T1000 (cell line): Measurements from ENCODE around the gene FIGN.
A peak's percentile ranks its signal among the peaks of the same experiment; 100 is the strongest.

Source experiments
- DNase-seq: peaks from one replicate; lab custom pipeline; 2025; ENCODE audit warnings: mixed read lengths; lab: John Stamatoyannopoulos, UW

Gene FIGN, protein sequence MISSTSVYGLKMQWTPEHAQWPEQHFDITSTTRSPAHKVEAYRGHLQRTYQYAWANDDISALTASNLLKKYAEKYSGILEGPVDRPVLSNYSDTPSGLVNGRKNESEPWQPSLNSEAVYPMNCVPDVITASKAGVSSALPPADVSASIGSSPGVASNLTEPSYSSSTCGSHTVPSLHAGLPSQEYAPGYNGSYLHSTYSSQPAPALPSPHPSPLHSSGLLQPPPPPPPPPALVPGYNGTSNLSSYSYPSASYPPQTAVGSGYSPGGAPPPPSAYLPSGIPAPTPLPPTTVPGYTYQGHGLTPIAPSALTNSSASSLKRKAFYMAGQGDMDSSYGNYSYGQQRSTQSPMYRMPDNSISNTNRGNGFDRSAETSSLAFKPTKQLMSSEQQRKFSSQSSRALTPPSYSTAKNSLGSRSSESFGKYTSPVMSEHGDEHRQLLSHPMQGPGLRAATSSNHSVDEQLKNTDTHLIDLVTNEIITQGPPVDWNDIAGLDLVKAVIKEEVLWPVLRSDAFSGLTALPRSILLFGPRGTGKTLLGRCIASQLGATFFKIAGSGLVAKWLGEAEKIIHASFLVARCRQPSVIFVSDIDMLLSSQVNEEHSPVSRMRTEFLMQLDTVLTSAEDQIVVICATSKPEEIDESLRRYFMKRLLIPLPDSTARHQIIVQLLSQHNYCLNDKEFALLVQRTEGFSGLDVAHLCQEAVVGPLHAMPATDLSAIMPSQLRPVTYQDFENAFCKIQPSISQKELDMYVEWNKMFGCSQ

GRCh38 chr2:163735685-163736432, at the start of gene FIGN:
Gene FIGN (minus strand): TSS chr2:163736008. CDS start chr2:163734927, 1,081 bp downstream.
- DNase-seq, result peak; percentile 66

DNA sequence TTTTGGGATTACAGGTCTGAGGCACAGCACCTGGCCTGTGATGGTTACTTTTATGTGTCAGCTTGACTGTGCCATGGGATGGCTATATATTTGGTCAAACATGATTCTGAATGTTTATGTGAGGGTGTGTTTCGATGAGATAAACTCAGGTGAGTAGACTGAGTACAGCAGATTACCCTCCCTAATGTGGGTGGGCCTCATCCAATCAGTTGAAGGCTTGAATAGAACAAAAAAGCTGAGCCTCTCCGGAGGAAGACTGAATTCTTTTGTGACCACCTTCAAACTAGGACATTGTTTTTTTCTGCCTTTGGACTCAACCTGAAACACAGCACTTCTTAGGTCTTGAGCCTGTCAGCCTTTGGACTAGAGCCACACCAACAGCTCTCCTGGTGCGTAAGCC, 49.4 kb upstream of the FIGN start:
- no peak for DNase-seq

DNA sequence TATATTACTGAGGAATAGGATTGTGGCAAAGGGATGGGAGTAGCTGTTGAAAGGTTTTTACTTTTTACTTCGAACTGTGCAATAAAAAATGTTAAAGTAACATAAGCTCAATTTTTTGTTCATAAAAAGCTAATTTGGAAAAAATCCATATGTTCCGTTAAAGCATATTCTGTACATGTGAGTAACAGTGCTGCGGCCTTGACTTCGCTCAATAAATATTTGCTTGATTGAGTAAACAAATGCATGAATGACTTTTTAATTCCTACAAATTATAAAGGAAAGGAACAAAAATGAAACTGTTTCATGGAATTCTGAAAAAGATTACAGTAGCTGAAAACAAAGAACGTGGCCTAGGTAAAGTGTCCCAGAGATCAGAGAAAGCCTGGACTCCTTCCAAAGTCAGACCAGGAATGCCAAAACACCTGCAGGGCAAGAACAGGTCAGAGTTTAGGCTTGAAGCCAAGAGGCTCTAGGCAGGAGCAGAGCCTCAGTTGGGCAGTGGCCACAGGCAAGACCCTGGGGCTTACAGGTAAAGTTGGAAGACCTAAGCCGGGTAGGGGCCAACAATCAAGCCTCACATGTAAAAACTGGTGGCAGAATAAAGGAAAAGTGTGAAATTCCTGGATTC, 44.3 kb upstream of the FIGN start:
- no peak for DNase-seq

DNA sequence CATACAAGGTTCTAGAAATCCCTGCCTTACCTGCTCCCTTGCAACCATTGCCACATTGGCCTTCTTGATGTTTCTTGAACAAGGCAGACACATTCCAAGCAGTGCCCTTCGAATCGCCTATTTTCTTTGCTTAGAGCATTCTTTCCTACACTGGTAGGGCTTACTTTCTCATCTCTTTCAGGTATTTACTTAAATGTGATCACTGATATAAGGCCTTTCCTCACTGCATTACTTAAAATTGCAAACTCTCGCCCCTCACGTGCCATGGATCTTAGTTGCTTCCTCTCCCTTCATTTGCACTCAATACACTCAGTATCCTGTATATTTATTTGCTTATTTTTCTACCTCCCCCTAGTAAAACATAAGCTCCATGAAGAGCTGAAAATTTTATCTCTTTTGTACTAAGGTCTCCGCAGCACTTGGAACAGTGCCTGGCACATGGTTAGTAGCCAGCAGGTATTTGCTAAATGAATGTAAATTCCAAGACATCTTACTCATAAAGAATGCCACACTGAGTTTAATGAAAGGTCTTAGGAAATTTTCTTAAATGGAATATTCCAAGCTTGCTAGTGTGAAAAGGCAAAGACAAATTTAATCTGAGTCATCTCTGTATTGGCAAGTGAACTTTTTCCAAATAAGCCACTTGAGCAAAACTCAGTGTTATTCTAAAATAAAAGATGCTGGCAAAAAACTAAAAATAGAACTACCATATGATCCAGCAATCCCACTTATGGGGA, 42.4 kb upstream of the FIGN start:
- peak; percentile 47 for DNase-seq

DNA sequence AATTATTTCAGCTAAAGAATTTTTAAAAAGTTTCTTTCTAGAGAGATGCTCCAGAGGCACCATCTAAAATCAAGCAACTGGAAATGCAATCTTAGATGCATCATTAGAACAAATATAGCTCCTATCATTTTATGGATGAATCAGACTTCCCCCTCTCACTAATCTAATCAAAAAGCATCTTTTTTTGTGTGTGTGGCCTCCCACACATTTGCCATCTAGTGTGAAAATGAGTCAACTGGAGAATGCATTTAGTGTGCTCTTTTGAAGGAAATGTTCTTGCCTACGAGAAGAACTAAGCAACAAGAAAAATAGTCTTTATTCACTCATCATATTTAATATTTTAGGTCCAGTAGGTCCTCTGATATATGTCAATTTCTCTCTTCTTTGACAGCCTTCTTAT, 39.5 kb upstream of the FIGN start:
- DNase-seq, result no peak

DNA sequence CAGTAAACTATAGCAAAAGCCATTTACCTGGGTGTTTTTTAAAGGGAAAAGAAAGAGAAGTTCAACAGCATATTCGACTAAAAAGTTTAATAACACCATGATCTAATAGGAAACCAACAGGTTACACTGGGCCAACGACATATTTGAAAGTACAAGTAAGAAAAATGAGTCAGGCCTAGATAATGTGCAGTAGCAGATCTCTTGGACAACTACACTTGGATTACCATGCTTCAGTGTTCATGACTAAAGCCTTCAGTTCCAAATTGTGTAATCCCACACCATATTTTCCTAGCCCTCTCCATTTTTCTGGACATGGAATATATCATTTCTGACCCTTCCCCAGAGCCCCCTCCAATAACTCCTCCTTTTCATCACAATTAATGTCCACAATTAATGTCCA, 39.1 kb upstream of the FIGN start:
- DNase-seq, result no peak

DNA sequence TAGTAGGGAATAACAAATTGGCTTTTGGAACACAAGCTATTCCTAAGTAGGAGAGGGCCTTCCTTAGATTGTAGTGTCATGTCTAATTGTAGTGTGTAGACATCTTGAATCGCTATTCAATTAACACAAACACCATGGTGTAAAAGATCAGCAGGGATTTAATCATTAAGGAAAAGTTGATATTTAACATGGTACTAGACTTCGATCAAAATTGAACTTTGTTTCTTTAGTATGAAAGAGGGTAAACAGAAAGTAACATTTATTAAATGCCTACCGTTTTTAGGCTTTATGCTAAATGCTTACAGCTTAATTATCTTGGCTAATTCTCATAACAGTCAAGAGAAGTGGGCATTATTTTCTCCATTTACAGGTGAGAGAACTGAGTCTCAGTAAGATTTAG, 37.5 kb upstream of the FIGN start:
- no peak for DNase-seq

DNA sequence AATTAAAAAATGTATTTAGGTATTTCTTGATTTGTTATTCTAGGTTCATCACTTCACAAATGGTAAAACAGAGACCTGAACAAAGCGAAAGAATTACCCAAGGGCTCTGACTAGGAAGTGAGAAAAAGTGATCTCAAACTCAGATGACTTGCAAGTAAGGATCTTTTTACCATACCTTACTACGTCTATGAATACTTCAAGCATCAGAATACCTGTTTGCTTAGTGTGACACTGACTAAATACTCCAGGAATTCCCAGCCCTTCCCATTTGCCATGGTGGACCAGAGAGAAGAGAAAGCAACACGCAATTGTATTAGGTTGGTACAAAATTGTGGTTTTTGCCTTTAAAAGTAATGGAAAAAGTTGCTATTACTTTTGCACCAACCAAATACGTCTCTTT, 35.8 kb upstream of the FIGN start:
- DNase-seq, result no peak

DNA sequence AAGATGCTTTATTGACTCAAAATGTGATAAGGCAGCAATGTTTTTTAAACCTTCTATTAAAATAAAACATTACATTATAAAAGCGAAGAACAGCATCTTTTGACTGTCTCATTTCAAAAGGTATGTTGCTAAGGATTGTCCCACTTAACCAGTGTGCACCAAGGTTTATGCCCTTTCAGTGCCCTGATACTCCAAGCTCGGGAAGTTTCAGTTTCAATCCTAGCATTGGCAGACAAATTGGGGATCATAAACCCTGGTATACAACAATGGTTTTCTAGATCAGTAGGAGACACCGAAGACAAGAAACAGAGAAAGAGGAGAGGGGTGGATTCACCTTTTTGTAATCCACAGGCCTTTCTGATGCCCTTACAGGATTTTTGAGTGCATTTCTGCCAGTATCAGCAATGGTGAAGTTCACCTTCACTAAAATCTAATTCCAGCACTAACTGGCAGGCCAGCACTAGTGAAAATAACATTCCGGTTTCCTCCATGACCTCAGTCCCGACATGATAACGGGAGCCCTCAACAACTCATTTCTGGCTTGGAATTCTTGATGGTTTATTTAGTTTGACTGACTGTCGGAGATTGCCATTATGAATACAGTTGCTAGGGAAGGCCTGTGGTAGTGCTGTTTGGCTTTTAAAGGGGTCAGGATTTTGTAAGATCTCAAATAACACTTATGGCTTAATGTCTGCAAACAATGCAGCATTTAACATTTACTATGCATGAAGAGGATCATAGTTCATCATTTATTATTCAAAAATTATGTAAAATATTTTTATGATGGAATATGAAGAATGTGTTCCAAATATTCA, 33.3 kb upstream of the FIGN start:
- no peak for DNase-seq

GRCh38 chr2:163767097-163767496, 31.3 kb upstream of the FIGN start:
- no peak for DNase-seq

DNA sequence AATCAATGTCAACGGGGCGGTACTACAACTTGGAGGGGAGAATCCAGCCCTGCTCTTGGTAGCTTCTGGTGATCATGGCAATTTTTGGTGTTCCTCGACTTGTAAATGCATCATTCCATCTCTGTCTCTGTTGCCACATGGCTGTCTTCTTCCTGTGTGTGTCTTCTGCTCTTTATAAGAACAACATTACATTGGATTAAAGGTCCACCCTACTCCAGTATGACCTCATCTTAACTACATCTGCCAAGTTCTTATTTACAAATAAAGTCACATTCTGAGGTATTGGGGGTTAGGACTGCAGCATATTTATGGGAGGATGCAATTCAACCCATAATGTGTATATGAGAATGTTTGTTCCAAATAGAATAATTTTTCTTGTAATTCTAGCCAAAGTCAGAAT, 28.8 kb upstream of the FIGN start:
- no peak for DNase-seq

- DNase-seq, result no peak
These were observed 23.2 kb upstream of the FIGN start for GRCh38 chr2:163759013-163759412.

DNA sequence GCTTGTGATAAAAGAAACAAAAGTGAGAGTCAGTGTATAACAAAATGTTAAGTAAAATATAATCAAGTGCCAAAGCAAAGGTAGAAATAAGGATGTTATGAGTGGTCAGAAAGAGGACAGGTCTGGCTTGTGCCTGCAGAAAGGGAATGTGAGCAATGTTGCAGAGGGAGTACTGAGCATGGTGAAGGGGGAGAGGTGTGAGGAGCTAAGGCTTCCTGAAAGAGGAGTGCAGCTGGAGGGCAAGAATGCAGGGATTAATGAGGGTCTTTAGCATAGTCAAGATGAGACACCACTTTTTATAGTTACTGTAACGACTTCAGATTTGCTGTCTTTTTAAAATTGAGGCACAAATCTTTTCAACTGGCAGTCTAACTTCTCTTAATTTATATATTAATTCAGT, 22.0 kb upstream of the FIGN start:
- no peak for DNase-seq

DNA sequence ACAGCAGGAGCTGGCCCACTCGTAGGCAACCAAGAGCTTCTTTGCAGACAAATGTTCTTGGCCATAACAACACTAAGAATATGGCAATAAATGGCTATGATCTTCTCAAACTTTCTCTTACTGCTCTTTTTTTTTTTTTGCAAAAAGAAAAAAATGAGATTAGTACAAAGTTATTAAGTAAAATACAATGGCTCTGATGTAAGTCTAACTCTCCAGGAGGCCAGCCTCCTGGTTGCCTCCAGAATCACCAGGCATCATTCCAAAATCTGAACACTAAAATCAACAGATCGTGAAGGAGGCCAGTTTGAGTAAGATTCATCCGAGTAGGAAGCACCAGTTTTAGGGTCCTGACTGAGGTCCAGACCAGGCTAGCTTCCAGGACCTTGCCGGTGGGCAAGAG, 20.8 kb upstream of the FIGN start:
- no peak for DNase-seq

DNA sequence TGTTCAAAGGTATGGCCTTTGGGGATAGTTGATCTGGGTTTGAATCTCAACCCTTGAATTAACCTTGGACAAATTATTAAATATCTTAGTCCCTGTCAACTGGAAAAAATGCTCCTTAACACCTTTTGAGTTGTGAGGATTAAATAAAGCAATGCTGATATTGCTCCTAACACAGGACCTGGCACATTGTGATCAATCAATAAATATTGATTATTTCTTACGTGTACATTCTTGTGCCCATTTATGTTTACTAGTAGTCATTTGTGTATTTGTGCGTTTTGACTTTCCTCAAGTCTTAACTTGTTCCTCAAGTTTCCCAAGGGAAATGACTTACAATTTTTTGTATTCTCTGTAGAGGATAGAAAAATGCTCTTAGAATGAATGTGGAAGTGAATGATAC, 19.6 kb upstream of the FIGN start:
- DNase-seq, result no peak

GRCh38 chr2:163753726-163754125, 17.9 kb upstream of the FIGN start:
- no peak for DNase-seq

DNA sequence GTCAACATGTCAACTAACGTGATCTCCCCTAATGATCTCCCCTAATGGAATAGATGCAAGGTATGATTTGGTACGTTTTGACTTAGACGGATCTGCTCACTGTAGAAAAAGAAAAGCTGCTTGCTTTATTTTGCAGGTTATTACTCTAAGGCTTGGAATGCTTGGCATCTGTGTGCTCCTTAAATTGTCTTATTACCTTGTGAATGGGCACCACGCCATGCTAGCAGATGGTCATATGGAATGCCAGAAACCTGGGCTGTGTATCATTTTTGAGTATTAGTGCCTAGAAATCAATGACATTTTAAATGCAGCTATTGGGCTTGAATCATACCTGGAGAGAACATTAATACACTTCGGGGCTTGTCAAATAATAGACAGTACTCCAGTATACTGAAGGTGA, 16.5 kb upstream of the FIGN start:
- no peak for DNase-seq

DNA sequence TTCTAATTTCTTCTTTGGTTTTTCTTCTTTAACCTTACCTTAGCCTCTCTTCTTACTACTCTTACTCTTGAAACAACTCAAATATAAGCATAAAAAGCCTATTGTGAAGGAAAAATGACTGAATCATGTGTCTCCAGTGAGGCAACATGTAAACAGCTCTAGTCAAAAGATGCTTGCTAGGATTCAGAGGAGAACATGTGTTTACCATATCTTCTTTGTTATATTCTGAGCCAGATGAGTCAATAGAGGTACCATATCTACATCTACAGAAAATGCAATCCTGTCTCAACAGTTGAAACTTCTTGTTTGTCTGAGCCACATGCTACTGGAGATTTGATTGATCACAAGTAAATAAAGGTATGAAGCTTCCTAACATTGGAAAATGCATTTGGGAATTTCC, 15.9 kb upstream of the FIGN start:
- DNase-seq, result no peak

GRCh38 chr2:163748420-163748819, 12.6 kb upstream of the FIGN start:
- no peak for DNase-seq

GRCh38 chr2:163741435-163741834, 5.6 kb upstream of the FIGN start:
- no peak for DNase-seq

GRCh38 chr2:163737563-163737962, 1.8 kb upstream of the FIGN start:
- no peak for DNase-seq
